Esophagus squamous epithelium (tissue), 5 donors: Measurements from ENCODE around the gene IER3. TPM values are rescaled to one million over a fixed set of nuclear protein-coding genes. Genes with fewer than 3 reads are reported as not detected.
A peak's percentile ranks its signal among the peaks of the same experiment; 100 is the strongest.

Source experiments
- DNase-seq: peaks from one replicate; lab custom pipeline; 2025; lab: John Stamatoyannopoulos, UW
- H3K27ac ChIP-seq, 4 donors: fragments of 200-600 bp; sonication (generic); one replicate each; pipeline ENCODE4 v1.5.1; 2016 to 2019; ENCODE audit warnings: mild to moderate bottlenecking in 1 of 4
- H3K27me3 ChIP-seq, 4 donors: fragments of 200-600 bp; sonication (generic); 1 replicate in 3 of 4; 2 replicates in 1 of 4; pipeline versions ENCODE4 v1.5.1 to v1.6.0; 2017 to 2021; ENCODE audit warnings: antibody characterized with exemption in 1 of 4
- H3K36me3 ChIP-seq, 3 donors: fragments of 200-600 bp; sonication (generic); one replicate each; pipeline ENCODE4 v1.5.1; 2016 to 2019
- H3K4me1 ChIP-seq, 3 donors: fragments of 200-600 bp; sonication (generic); one replicate each; pipeline ENCODE4 v1.5.1; 2017 to 2019
- H3K4me3 ChIP-seq, 4 donors: fragments of 200-600 bp; sonication (generic); 1 replicate in 3 of 4; 2 replicates in 1 of 4; pipeline ENCODE4 v1.5.1; 2016 to 2019; ENCODE audit warnings: mild to moderate bottlenecking in 2 of 4, moderate library complexity in 1 of 4
- H3K9me3 ChIP-seq, 3 donors: fragments of 200-600 bp; sonication (generic); one replicate each; pipeline ENCODE4 v1.5.1; 2016 to 2019
- POLR2A ChIP-seq, 4 donors: fragments of 450-650 bp; IDR thresholded peaks; one replicate each; pipeline ENCODE4 v1.6.1; 2017; ENCODE audit warnings: antibody characterized with exemption in 4 of 4, mild to moderate bottlenecking in 4 of 4, moderate library complexity in 3 of 4
- WGBS, 2 donors: methylation state at CpG; one replicate each; pipeline ENCODE4 v1.1.5; 2018; 5-methylcytosine and 5-hydroxymethylcytosine counted together
- intact Hi-C: fragments of 100-400 bp; cut with DNase I; formaldehyde crosslinking; loops from one replicate; pipeline ENCODE4 v1.15.0; 2022
- total RNA-seq, 4 donors: library from RNA; depleted of rRNA; stranded (reverse); fragments of >200 nt; gene quantifications; one replicate each; pipeline ENCODE4 v1.1.0, GENCODE V29; 2016
- TF ChIP-seq, protein P1 (sequence below), 6 experiments: fragments of 450-650 bp in 4 of 6; fragments of 200-600 bp in 2 of 6; sonication (generic) in 2 of 6; IDR thresholded peaks; one replicate each; pipeline ENCODE4 v1.5.1; 2016 to 2019; ENCODE audit warnings: antibody characterized with exemption in 6 of 6, mild to moderate bottlenecking in 4 of 6, moderate library complexity in 4 of 6
- donor health status: DM: yes; HTN: yes; CAD: no.

Gene IER3
- total RNA-seq, 4 donors from 2014 or later = 41.4 to 87.9 (median 66.0) TPM

DNA sequence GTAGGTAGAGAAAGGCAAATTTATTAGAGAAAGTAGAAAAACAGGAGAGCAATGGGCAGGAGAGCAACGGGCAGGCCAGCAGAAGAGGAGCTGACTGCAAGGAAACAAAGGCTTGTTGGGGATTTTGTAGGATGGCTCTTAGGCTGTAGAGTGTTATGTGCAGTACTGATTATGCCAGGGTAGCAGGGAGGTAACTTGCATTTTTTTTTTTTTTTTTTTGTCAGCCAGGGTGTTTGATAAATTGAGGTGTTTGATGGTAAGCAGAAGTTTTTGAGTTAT, 36.2 kb upstream of the IER3 start:
- no peak for TF ChIP-seq POLR2A (IDR thresholded peaks at IDR 0.05)
- TF ChIP-seq, protein P1, sequence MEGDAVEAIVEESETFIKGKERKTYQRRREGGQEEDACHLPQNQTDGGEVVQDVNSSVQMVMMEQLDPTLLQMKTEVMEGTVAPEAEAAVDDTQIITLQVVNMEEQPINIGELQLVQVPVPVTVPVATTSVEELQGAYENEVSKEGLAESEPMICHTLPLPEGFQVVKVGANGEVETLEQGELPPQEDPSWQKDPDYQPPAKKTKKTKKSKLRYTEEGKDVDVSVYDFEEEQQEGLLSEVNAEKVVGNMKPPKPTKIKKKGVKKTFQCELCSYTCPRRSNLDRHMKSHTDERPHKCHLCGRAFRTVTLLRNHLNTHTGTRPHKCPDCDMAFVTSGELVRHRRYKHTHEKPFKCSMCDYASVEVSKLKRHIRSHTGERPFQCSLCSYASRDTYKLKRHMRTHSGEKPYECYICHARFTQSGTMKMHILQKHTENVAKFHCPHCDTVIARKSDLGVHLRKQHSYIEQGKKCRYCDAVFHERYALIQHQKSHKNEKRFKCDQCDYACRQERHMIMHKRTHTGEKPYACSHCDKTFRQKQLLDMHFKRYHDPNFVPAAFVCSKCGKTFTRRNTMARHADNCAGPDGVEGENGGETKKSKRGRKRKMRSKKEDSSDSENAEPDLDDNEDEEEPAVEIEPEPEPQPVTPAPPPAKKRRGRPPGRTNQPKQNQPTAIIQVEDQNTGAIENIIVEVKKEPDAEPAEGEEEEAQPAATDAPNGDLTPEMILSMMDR (IDR thresholded peaks at IDR 0.05) = no peak
- H3K27ac ChIP-seq = peak overlapping the region in 3 of 4 donors; percentile 35 to 89 (median 40)
- no peak overlapping the region for H3K4me3 ChIP-seq
- WGBS, 2 donors = 90 to 100% methylated on average over 1 of the region's 1 CpG
- H3K9me3 ChIP-seq = no peaks in the 10 kb centered on the region
- H3K36me3 ChIP-seq = no peaks in the 10 kb centered on the region
- DNase-seq = no peak
- peaks cover 3 to 50% (median 34%) of the 10 kb centered on the region in 3 donors for H3K4me1 ChIP-seq
- intact Hi-C loops = no loop called here
- H3K27me3 ChIP-seq = no peaks in the 10 kb centered on the region

DNA sequence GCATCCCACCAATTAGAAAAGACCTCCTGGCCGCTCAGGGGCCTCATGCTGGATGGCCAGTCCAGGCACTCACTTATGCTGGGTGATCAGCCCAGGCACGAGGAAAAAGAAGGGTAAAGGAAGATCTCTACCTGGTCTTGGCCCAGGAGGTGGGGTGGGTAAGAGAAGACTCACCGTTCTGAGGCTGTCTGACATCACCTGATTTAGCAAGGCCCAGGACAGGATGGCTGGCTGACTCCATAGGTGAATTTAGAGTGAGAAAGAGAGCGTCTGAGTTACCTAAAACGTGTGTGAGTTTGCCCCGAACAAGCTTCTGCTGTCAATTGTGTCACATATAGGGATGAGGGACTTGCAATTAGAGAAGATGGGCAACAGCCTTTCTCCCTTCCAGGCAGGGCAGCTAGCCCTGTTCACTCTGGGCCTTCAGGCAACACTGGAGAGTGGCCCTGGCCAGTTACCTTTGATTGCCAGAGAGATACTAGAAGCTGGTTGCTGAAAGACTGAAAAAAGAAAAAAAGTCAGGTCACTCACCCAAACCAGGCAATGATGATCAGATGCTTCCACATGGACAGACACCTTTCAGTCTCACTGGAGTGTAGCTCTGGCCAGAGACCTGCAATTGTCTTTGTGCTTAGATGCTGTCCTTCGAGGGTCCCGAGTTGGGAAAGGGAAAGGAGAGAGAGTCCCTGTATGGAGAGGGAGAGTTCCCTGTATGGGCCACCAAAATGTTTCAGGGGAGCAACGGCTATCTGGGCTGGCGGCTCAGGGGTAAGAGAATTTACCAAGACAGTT, 35.7 kb upstream of the IER3 start:
- no peak for DNase-seq
- H3K27ac ChIP-seq = peak overlapping the region in 3 of 4 donors; percentile 35 to 62 (median 40)

GRCh38 chr6:30778001-30778635, 33.8 kb upstream of the IER3 start:
- TF ChIP-seq, protein P1 (IDR thresholded peaks at IDR 0.05) = no peak
- TF ChIP-seq POLR2A (IDR thresholded peaks at IDR 0.05) = no peak
- Histone ChIP-seq H3K4me3 (no peak overlapping the region), H3K27ac (peak overlapping the region in 1 of 4 donors; percentile 62), H3K4me1 (peaks cover 3 to 50% (median 34%) of the 10 kb centered on the region in 3 donors), H3K9me3 (no peaks in the 10 kb centered on the region), H3K36me3 (no peaks in the 10 kb centered on the region), H3K27me3 (no peaks in the 10 kb centered on the region)
- no peak for DNase-seq
- intact Hi-C loops = no loop called here
- WGBS, 2 donors = 83 to 91% methylated on average over 3 of the region's 3 CpGs

More for the DNA sequence above, 35.7 kb upstream of the IER3 start:
- no peak for TF ChIP-seq POLR2A (IDR thresholded peaks at IDR 0.05)
- TF ChIP-seq, protein P1 (IDR thresholded peaks at IDR 0.05) = no peak
- Histone ChIP-seq H3K27me3 (no peaks in the 10 kb centered on the region), H3K4me3 (no peak overlapping the region), H3K4me1 (peaks cover 3 to 50% (median 34%) of the 10 kb centered on the region in 3 donors), H3K36me3 (no peaks in the 10 kb centered on the region), H3K9me3 (no peaks in the 10 kb centered on the region)
- intact Hi-C loops = no loop called here
- 73 to 93% methylated on average over 8 to 10 of the region's 10 CpGs for WGBS, 2 donors

DNA sequence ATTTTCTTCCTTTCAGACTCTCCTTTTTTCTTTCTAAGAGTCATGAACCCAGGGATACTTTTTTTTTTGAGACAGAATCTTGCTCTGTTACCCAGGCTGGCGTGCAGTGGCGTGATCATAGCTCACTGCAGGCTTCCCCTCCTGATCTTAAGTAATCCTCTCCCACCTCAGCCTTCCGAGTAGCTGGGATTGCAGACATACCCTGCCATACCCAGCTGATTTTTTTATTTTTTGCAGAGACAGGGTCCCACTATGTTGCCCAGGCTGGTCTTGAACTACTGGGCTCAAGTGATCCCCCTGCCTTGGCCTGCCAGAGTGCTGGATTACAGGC, 32.8 kb upstream of the IER3 start:
- no peak overlapping the region for H3K4me3 ChIP-seq
- no peaks in the 10 kb centered on the region for H3K36me3 ChIP-seq
- no peak overlapping the region for H3K27ac ChIP-seq
- no peaks in the 10 kb centered on the region for H3K27me3 ChIP-seq
- WGBS, 2 donors = 88 to 93% methylated on average over 3 of the region's 3 CpGs
- peaks cover 3 to 41% (median 26%) of the 10 kb centered on the region in 3 donors for H3K4me1 ChIP-seq
- intact Hi-C loops = no loop called here
- H3K9me3 ChIP-seq = no peaks in the 10 kb centered on the region
- DNase-seq = no peak
- no peak for TF ChIP-seq POLR2A (IDR thresholded peaks at IDR 0.05)
- TF ChIP-seq, protein P1 (IDR thresholded peaks at IDR 0.05) = no peak
